Activated CD4-positive, alpha-beta T cell treated with anti-CD3 and anti-CD28 coated beads, Interleukin-2, amount 10 ng/mL, durations not matched to agents 7 days and 5 days (primary cell): Measurements from ENCODE around the gene CAPN10. TPM values are rescaled to one million over a fixed set of nuclear protein-coding genes. Genes with fewer than 3 reads are reported as not detected.
A peak's percentile ranks its signal among the peaks of the same experiment; 100 is the strongest.

Experiments
- CTCF ChIA-PET: fragments of 350-600 bp; sonication (Branson Sonifier 250); formaldehyde crosslinking; loops from one replicate; lab custom pipeline; 2021; ENCODE audit warnings: antibody characterized with exemption; lab: Charles Lee
- POLR2A ChIA-PET: fragments of 350-600 bp; sonication (Branson Sonifier 250); formaldehyde crosslinking; loops from one replicate; lab custom pipeline; 2021; ENCODE audit warnings: antibody characterized with exemption; lab: Charles Lee
- DNase-seq: peaks from one replicate; pipeline ENCODE4 v3.0.0-alpha.2; 2020
- H3K27ac Mint-ChIP-seq: one replicate; pipeline ENCODE4 v1.8.0; 2021; ENCODE audit warnings: mild to moderate bottlenecking, moderate library complexity, mixed read lengths
- H3K27me3 Mint-ChIP-seq: one replicate; pipeline ENCODE4 v1.8.0; 2021; ENCODE audit warnings: mixed read lengths
- H3K36me3 Mint-ChIP-seq: one replicate; pipeline ENCODE4 v1.8.0; 2021; ENCODE audit warnings: low read depth, mixed read lengths
- H3K4me1 Mint-ChIP-seq: one replicate; pipeline ENCODE4 v1.8.0; 2021; ENCODE audit warnings: mixed read lengths
- H3K4me3 Mint-ChIP-seq: one replicate; pipeline ENCODE4 v1.8.0; 2021; ENCODE audit warnings: mild to moderate bottlenecking, moderate library complexity, mixed read lengths
- H3K9me3 Mint-ChIP-seq: one replicate; pipeline ENCODE4 v1.8.0; 2021; ENCODE audit warnings: mixed read lengths
- total RNA-seq, 2 experiments: library from RNA; stranded (reverse); gene quantifications; one replicate each; pipeline ENCODE4 v1.2.3, GENCODE V29; 2021

CAPN10 gene
- total RNA-seq, 2 experiments from 2014 or later = 40.5 to 58.6 TPM

DNA sequence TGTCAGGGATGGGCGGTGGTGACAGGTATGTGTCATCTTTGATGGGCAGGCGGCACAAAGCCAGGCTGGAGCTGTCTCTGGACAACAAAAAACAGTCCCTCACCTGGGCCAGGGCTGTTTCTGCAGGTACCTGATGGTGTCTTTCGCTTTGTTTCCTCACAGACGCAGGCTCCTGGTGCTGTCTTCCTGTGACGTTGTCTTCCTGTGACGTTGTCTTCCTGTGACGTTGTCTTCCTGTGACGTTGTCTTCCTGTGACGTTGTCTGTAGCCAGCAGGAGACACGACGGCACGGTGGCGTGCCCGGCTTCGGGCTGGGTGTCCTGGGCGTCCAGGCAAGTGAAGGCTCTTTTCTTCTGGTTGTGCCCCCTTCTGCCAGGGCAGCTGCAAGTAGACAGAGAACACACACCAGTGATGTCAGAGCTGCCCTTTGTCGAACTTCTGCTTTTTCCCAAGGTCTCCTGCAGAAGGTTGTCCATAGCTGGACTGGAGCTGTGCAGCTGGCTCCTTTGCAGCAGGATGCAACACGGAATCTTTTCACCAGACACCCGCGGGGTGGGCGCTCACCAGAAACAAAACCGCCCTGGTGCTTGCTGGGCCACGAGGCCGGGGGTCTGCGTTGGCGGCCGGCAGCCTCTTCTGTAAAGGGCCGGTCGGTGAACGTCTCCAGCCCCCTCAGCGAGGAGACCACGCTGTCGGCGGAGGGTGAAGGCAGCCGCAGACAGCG, 59.8 kb downstream of the CAPN10 start:
- peak overlapping the region; percentile 72 for H3K27ac Mint-ChIP-seq
- ChIA-PET CTCF (interaction anchor here (0.9 kb wide), 2 partner anchors 9 to 21 kb away, joined by 3 to 4 read pairs; no protein-coding TSS in a partner anchor), POLR2A (no interaction called here)
- peaks cover under 1% of the 10 kb centered on the region for H3K9me3 Mint-ChIP-seq
- DNase-seq = no peak
- H3K27me3 Mint-ChIP-seq = peaks cover 18% of the 10 kb centered on the region
- no peaks in the 10 kb centered on the region for H3K36me3 Mint-ChIP-seq
- no peak overlapping the region for H3K4me3 Mint-ChIP-seq
- peaks cover 10% of the 10 kb centered on the region for H3K4me1 Mint-ChIP-seq

DNA sequence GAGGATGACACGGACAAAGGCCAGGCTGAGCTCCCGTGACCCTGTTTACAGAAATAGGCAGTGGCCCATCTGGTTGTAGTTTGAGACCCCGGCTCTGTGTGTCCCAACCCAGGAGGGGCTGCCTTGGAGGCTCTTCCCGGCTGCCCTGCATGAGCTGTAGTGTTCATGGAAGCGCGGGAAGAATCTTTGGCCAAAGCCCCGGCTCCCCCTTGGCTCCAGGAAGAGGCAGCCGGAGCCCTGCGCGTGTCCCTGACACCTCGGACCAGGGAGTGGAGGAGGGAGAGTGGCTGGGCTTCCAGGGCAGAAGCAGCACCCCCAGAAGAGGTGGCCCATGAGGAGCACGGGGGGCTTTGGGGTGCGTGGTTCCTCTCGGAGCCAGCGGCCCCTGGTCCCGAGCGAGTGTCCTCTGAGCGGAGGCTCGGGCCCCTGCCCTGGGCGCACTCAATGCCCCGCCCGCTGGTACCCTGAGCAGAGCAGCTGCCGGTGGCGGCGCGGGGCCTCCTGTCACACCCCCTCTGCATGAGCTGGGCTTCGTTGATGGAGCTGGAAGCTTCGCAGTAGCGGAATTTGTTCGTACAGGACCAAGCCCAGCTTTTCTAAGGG, 60.5 kb downstream of the CAPN10 start:
- no peak overlapping the region for H3K4me3 Mint-ChIP-seq
- DNase-seq = no peak
- POLR2A ChIA-PET = no interaction called here
- no peak overlapping the region for H3K27ac Mint-ChIP-seq
- H3K27me3 Mint-ChIP-seq = peaks cover 21% of the 10 kb centered on the region
- no peaks in the 10 kb centered on the region for H3K36me3 Mint-ChIP-seq
- peaks cover 10% of the 10 kb centered on the region for H3K4me1 Mint-ChIP-seq
- peaks cover 6% of the 10 kb centered on the region for H3K9me3 Mint-ChIP-seq
- CTCF ChIA-PET = interaction anchor here (0.7 to 0.9 kb wide), 3 partner anchors 9 to 21 kb away, joined by 3 to 4 read pairs (median 3); no protein-coding TSS in a partner anchor

DNA sequence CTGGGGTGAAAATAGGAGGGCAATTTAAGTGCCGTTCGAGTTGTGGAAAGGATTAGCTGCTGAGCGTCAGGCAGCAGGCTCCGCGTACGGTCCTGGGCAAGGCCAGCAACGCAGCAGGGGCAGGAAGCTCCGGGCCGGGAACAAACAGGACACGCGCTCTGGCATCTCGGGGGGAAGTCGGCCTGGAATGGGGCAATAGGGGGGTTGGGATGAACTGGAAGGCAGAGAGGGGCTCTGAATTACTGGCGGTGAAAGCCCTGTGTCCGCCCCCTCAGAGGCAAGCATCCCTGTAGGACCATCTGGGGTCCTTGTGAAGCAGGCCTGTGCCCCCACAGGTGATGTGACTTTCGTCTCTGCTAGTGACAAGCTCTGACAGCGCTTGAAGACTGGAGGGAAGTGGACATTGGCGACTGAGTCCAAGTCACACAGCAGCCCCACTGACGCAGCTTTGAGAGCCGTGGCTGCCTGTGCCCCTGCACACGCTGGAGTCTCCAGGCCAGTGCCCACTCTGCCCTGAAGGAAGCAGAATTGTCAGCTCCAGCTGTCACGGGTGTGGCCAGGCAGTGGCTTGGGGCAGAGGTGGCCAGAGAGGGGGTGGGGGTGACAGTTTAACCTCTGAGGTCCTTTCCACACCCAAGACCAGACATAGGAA, 61.1 kb downstream of the CAPN10 start:
- Mint-ChIP-seq H3K27ac (no peak overlapping the region), H3K27me3 (peaks cover 24% of the 10 kb centered on the region), H3K36me3 (no peaks in the 10 kb centered on the region), H3K4me3 (no peak overlapping the region), H3K9me3 (peaks cover 6% of the 10 kb centered on the region), H3K4me1 (peaks cover 10% of the 10 kb centered on the region)
- ChIA-PET CTCF (interaction anchor here (0.5 to 0.9 kb wide), 4 partner anchors 8 to 27 kb away, joined by 3 to 4 read pairs (median 3); no protein-coding TSS in a partner anchor), POLR2A (interaction anchor here (0.6 kb wide), 1 partner anchor 94 kb away, joined by 3 read pairs; no protein-coding TSS in a partner anchor)
- no peak for DNase-seq

DNA sequence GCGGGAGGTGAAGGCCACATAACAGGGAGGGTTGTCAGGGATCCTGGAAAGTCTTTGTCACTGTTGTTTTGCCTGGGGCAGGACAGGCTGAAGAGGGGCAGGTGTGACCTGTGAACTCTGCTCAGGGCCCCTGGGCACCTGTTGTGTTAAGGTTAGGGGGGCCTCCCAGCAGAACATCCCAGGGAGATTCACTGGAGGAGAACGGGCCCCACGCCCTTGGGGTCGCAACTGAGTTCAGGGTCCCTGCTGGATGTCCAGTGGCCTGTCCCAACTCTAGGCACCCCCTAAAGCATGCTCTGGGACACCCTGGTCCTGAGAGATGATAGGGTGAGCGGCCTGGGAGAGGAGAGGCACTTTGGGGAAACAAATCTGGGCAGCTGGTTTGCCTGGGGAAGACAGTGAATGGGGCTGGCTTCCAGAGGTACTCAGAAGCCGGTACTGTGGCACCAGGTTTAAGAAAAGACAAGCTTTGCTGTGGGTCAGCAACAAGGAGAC, 61.7 kb downstream of the CAPN10 start:
- H3K36me3 Mint-ChIP-seq = no peaks in the 10 kb centered on the region
- H3K4me1 Mint-ChIP-seq = peaks cover 10% of the 10 kb centered on the region
- DNase-seq = no peak
- CTCF ChIA-PET = interaction anchor here (1.3 kb wide), 1 partner anchor 27 kb away, joined by 3 read pairs; no protein-coding TSS in a partner anchor
- H3K27ac Mint-ChIP-seq = no peak overlapping the region
- H3K27me3 Mint-ChIP-seq = peaks cover 26% of the 10 kb centered on the region
- POLR2A ChIA-PET = no interaction called here
- peaks cover 6% of the 10 kb centered on the region for H3K9me3 Mint-ChIP-seq
- H3K4me3 Mint-ChIP-seq = no peak overlapping the region

Other genes with a start within 250 kb of the CAPN10 start
- gene GPC1, start 151.1 kb upstream of the CAPN10 start, total RNA-seq = 1 to 10 TPM; 7.3 to 7.5 TPM
- gene ANKMY1, start 28.7 kb upstream of the CAPN10 start, total RNA-seq = 10 to 100 TPM; 38.5 to 39.5 TPM
- gene DUSP28, start 26.4 kb upstream of the CAPN10 start, total RNA-seq = 10 to 100 TPM in 1 of 2 experiments, 1 to 10 TPM in 1; 9.6 to 11.6 TPM
- 100 to 1,000 TPM; 118 to 122 TPM for gene RNPEPL1, start 18.2 kb upstream of the CAPN10 start, total RNA-seq
- gene GPR35, start 38.7 kb downstream of the CAPN10 start, total RNA-seq = 1 to 10 TPM; 4.1 to 5.1 TPM
- not detected for gene AQP12B, start 96.2 kb downstream of the CAPN10 start, total RNA-seq
- gene AQP12A, start 105.1 kb downstream of the CAPN10 start, total RNA-seq = not detected
- under 1 TPM; 0.37 to 0.40 TPM for gene KIF1A, start 233.5 kb downstream of the CAPN10 start, total RNA-seq